ENCODE data around the gene ELMO1. TPM values are rescaled to one million over a fixed set of nuclear protein-coding genes. Genes with fewer than 3 reads are reported as not detected.

Gene ELMO1
- total and polyA plus RNA-seq, 2 of the 13 experiments (the other 11 are each of a cell fraction or from before 2014, with no cell fraction given), result 0.11 to 0.17 TPM

DNA sequence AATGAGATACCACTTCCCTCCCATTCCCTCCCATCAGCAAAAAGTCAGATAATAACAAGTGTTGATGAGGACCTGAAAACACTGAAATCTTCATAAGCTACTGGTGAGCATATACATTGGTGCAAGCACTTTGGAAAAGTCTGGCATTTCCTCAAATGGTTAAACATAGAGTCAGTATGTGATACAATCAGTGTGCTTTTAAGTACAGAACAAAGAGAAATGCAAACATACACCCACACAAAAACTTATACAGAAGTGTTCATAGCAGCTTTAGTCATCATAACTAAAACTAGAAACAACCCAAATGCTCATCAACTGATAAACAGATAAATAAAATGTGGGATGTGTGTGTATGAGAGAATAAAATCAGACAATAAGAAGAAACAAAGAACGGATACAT is 261.9 kb downstream of the ELMO1 start:
- FAIRE-seq, result no peak

DNA sequence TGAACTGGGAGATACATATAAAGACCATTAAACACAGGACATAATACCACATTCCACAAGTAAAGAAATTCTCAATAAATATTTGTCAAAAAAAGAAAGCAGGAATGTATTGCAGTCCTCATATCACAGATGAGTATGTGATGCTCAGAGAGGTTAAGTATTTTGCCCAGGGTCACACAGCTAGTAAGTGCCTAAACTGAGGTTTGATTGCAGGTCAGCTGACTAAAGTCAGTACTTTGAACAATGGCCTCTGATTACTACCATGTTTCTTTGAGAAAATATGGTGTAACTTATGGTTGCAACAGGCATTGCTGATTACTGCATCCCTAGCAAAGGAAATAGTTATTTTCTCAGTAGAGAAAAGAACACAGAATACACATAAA is 267.1 kb downstream of the ELMO1 start:
- ATAC-seq, result no peak
- CTCF ChIA-PET (ENCODE audit: low intra/inter-chr PET ratio, low total read pairs), result interaction anchor here (0.6 to 5.1 kb wide), 7 partner anchors 18 to 708 kb away, joined by 3 to 52 read pairs (median 4); no protein-coding TSS in a partner anchor
- in situ Hi-C loops (cut with HindIII; ENCODE audit: extremely low pct_ligation_motif_present, low pct_unique_long_range_greater_than_20kb) (loop anchor here (5.0 to 25.0 kb wide), 2 partner anchors 199 to 519 kb away; no protein-coding TSS in a partner anchor), intact Hi-C loops (cut with micrococcal nuclease; ENCODE audit: unreplicated experiment) (loop anchor here (5.0 kb wide), 1 partner anchor 109 kb away; no protein-coding TSS in a partner anchor)
- Histone ChIP-seq H3K36me3 (replicated peaks in 1 of 2; ENCODE audit: control insufficient read depth in 1 of 2, insufficient read depth in 2 of 2, low read length in 2 of 2) (no peaks in the 10 kb centered on the region), H3K27me3 (ENCODE audit: control insufficient read depth in 1 of 2, insufficient read depth in 2 of 2, low read length in 2 of 2) (no peaks in the 10 kb centered on the region), H3K9me3 (ENCODE audit: low read length) (no peaks in the 10 kb centered on the region), H3K9ac (ENCODE audit: insufficient read depth, low read depth, low read length) (no peak overlapping the region), H3K4me3 (replicated peaks in 1 of 3; ENCODE audit: insufficient read depth in 1 of 3, low read depth in 2 of 3, low read length in 3 of 3) (no peak overlapping the region), H2AFZ (ENCODE audit: low read length) (no peak overlapping the region), H4K20me1 (ENCODE audit: insufficient read depth, low read length) (no peaks in the 10 kb centered on the region), H3K4me2 (ENCODE audit: low read depth, low read length) (no peak overlapping the region), H3K79me2 (ENCODE audit: insufficient read depth, low read length) (no peaks in the 10 kb centered on the region), H3K4me1 (ENCODE audit: insufficient read depth, low read length) (peaks cover 41% of the 10 kb centered on the region), H3K27ac (ENCODE audit: extremely low read length, insufficient read depth, low read length) (no peak overlapping the region)
- DNase-seq (ENCODE audit: low spot score), result no peak
- POLR2A ChIA-PET, result interaction anchor here (1.0 to 2.9 kb wide), 4 partner anchors 17 to 214 kb away, joined by 3 to 31 read pairs (median 16); no protein-coding TSS in a partner anchor
- FAIRE-seq, result peak; percentile 23
- BruUV-seq (replicated peaks), result no TSS peak
- TF ChIP-seq, protein P1, sequence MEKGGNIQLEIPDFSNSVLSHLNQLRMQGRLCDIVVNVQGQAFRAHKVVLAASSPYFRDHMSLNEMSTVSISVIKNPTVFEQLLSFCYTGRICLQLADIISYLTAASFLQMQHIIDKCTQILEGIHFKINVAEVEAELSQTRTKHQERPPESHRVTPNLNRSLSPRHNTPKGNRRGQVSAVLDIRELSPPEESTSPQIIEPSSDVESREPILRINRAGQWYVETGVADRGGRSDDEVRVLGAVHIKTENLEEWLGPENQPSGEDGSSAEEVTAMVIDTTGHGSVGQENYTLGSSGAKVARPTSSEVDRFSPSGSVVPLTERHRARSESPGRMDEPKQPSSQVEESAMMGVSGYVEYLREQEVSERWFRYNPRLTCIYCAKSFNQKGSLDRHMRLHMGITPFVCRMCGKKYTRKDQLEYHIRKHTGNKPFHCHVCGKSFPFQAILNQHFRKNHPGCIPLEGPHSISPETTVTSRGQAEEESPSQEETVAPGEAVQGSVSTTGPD (CRISPR knock-in tag; IDR thresholded peaks at IDR 0.05), result no peak
- TF ChIP-seq MIER2 (CRISPR knock-in tag; IDR thresholded peaks at IDR 0.05) (no peak), ZNF264 (CRISPR knock-in tag; IDR thresholded peaks at IDR 0.05) (no peak), HNRNPUL1 (IDR thresholded peaks at IDR 0.05; ENCODE audit: low read depth, low read length) (no peak), GLI4 (CRISPR knock-in tag; IDR thresholded peaks at IDR 0.05; ENCODE audit: borderline replicate concordance) (no peak), ZNF768 (CRISPR knock-in tag; IDR thresholded peaks at IDR 0.05) (peak; percentile 81; the same call in 1 of the 2 replicates), BHLHE40 (IDR thresholded peaks at IDR 0.05; ENCODE audit: low read length) (no peak)

More for the DNA sequence above, 261.9 kb downstream of the ELMO1 start:
- WGBS (ENCODE audit: low lambda C conversion rate), result 92% methylated on average over 1 of the region's 1 CpG
- DNase-seq (ENCODE audit: low spot score) (no peak), ATAC-seq (no peak)
- no peak overlapping the region for H3K9ac ChIP-seq (ENCODE audit: insufficient read depth, low read depth, low read length)
- in situ Hi-C loops (cut with HindIII; ENCODE audit: extremely low pct_ligation_motif_present, low pct_unique_long_range_greater_than_20kb) (loop anchor here (25.0 kb wide), 1 partner anchor 524 kb away; no protein-coding TSS in a partner anchor), intact Hi-C loops (cut with micrococcal nuclease; ENCODE audit: unreplicated experiment) (no loop called here)
- no peak overlapping the region for H2AFZ ChIP-seq (ENCODE audit: low read length)
- H3K4me2 ChIP-seq (ENCODE audit: low read depth, low read length), result no peak overlapping the region
- no peak overlapping the region for H3K27ac ChIP-seq (ENCODE audit: extremely low read length, insufficient read depth, low read length)
- TF ChIP-seq SSRP1 (CRISPR knock-in tag; IDR thresholded peaks at IDR 0.05) (no peak), ZNF12 (CRISPR knock-in tag; IDR thresholded peaks at IDR 0.05) (0 out of 2 replicates have a peak, but pooled peaks have one; percentile 18), DR1 (CRISPR knock-in tag; IDR thresholded peaks at IDR 0.05) (no peak), THAP8 (CRISPR knock-in tag; IDR thresholded peaks at IDR 0.05; ENCODE audit: borderline replicate concordance) (no peak), ZNF652 (CRISPR knock-in tag; IDR thresholded peaks at IDR 0.05; ENCODE audit: borderline replicate concordance, low read depth) (peak; percentile 64; the same call in 1 of the 2 replicates), TBX3 (IDR thresholded peaks at IDR 0.05; ENCODE audit: borderline replicate concordance) (no peak)
- no TSS peak for BruUV-seq (replicated peaks)
- H4K20me1 ChIP-seq (ENCODE audit: insufficient read depth, low read length), result no peaks in the 10 kb centered on the region
- no peaks in the 10 kb centered on the region for H3K79me2 ChIP-seq (ENCODE audit: insufficient read depth, low read length)
- H3K27me3 ChIP-seq (ENCODE audit: control insufficient read depth in 1 of 2, insufficient read depth in 2 of 2, low read length in 2 of 2), result no peaks in the 10 kb centered on the region
- H3K4me3 ChIP-seq (replicated peaks in 1 of 3; ENCODE audit: insufficient read depth in 1 of 3, low read depth in 2 of 3, low read length in 3 of 3), result no peak overlapping the region
- POLR2A ChIA-PET, result interaction anchor here (0.9 kb wide), 1 partner anchor 216 kb away, joined by 3 read pairs; no protein-coding TSS in a partner anchor
- peaks cover 28% of the 10 kb centered on the region for H3K4me1 ChIP-seq (ENCODE audit: insufficient read depth, low read length)
- CTCF ChIA-PET (ENCODE audit: low intra/inter-chr PET ratio, low total read pairs), result no interaction called here
- no peaks in the 10 kb centered on the region for H3K9me3 ChIP-seq (ENCODE audit: low read length)
- no peaks in the 10 kb centered on the region for H3K36me3 ChIP-seq (replicated peaks in 1 of 2; ENCODE audit: control insufficient read depth in 1 of 2, insufficient read depth in 2 of 2, low read length in 2 of 2)

Data from HepG2 (cell line).